Measurements from ENCODE around the gene BDH1.

DNA sequence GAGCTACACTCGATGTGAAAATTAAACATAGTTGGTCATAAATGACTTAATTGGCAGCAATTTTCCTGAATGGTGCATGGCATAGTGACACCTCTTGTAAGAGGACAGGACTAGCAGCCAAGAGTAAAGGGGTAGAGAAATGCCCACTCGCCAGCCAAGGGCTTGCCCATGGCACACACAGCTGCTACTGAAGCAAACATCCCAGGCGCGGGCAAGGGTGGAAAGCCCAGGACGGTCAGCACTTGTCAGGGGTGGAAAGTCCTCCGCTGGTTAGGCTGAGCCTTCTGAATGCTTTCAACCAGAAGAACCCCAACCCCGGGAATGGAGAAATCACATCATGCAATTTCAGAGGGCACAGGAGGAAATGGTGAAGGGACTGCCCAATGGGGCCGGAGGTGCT lies 31.6 kb downstream of the BDH1 start:
- TF ChIP-seq, protein P1, sequence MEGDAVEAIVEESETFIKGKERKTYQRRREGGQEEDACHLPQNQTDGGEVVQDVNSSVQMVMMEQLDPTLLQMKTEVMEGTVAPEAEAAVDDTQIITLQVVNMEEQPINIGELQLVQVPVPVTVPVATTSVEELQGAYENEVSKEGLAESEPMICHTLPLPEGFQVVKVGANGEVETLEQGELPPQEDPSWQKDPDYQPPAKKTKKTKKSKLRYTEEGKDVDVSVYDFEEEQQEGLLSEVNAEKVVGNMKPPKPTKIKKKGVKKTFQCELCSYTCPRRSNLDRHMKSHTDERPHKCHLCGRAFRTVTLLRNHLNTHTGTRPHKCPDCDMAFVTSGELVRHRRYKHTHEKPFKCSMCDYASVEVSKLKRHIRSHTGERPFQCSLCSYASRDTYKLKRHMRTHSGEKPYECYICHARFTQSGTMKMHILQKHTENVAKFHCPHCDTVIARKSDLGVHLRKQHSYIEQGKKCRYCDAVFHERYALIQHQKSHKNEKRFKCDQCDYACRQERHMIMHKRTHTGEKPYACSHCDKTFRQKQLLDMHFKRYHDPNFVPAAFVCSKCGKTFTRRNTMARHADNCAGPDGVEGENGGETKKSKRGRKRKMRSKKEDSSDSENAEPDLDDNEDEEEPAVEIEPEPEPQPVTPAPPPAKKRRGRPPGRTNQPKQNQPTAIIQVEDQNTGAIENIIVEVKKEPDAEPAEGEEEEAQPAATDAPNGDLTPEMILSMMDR (IDR thresholded peaks at IDR 0.05) = no peak
- no peak for TF ChIP-seq POLR2AphosphoS5 (IDR thresholded peaks at IDR 0.05)
- TF ChIP-seq POLR2A (IDR thresholded peaks at IDR 0.05) = no peak
- no peak for TF ChIP-seq EP300 (IDR thresholded peaks at IDR 0.05; ENCODE audit: low read depth)
